Brain microvascular endothelial cell (primary cell): ENCODE measurements around the gene STAG3.

Experiments
- DNase-seq: peaks from one replicate; pipeline ENCODE4 v3.0.0-alpha.2; 2020
- H3K27ac ChIP-seq: fragments of 250-450 bp; sonication (Bioruptor Pico); 2 replicates; pipeline ENCODE4 v1.5.1; 2020; ENCODE audit warnings: mild to moderate bottlenecking, moderate library complexity
- H3K27me3 ChIP-seq: fragments of 250-450 bp; sonication (Bioruptor Pico); replicated peaks from 2 replicates; pipeline ENCODE4 v1.5.1; 2020; ENCODE audit warnings: mild to moderate bottlenecking
- H3K36me3 ChIP-seq: fragments of 250-450 bp; sonication (Bioruptor Pico); replicated peaks from 2 replicates; pipeline ENCODE4 v1.5.1; 2020; ENCODE audit warnings: mild to moderate bottlenecking
- H3K4me3 ChIP-seq: 2 replicates; pipeline ENCODE4 v1.5.1; 2011; ENCODE audit warnings: low read depth, mild to moderate bottlenecking, control low read depth, low read length, moderate library complexity
- in situ Hi-C: cut with HindIII; loops from 2 replicates; pipeline ENCODE4 v1.10.0; 2017; ENCODE audit warnings: low sequenced_read_pairs, low pct_ligation_motif_present
- TF ChIP-seq, protein P1 (sequence below): IDR thresholded peaks from 2 replicates; pipeline ENCODE4 v1.5.1; 2011; ENCODE audit warnings: low read depth, mild to moderate bottlenecking, moderate library complexity, low read length, control low read depth, inconsistent platforms; ENCODE audit errors: missing control alignments

Gene STAG3

DNA sequence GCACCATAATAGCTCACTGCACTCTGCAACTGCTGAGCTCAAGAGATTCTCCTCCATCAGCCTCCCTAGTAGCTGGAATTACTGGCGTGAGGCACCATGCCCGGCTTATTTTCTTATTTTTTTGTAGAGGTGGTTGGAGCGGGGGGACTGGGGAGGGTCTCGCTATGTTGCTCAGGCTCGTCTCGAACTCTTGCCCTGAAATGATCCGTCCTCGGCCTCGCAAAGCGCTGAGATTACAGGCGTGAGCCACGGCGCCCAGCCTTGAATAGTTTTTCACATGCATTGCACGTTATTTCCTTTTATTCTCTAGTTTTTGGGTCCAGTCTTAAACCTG, 29.5 kb upstream of the STAG3 start:
- Histone ChIP-seq H3K4me3 (peak overlapping the region; percentile 40), H3K27ac (no peak overlapping the region), H3K27me3 (no peaks in the 10 kb centered on the region), H3K36me3 (peaks cover 1% of the 10 kb centered on the region)
- no peak for DNase-seq
- in situ Hi-C loops, result no loop called here
- TF ChIP-seq, protein P1, sequence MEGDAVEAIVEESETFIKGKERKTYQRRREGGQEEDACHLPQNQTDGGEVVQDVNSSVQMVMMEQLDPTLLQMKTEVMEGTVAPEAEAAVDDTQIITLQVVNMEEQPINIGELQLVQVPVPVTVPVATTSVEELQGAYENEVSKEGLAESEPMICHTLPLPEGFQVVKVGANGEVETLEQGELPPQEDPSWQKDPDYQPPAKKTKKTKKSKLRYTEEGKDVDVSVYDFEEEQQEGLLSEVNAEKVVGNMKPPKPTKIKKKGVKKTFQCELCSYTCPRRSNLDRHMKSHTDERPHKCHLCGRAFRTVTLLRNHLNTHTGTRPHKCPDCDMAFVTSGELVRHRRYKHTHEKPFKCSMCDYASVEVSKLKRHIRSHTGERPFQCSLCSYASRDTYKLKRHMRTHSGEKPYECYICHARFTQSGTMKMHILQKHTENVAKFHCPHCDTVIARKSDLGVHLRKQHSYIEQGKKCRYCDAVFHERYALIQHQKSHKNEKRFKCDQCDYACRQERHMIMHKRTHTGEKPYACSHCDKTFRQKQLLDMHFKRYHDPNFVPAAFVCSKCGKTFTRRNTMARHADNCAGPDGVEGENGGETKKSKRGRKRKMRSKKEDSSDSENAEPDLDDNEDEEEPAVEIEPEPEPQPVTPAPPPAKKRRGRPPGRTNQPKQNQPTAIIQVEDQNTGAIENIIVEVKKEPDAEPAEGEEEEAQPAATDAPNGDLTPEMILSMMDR, result no peak

DNA sequence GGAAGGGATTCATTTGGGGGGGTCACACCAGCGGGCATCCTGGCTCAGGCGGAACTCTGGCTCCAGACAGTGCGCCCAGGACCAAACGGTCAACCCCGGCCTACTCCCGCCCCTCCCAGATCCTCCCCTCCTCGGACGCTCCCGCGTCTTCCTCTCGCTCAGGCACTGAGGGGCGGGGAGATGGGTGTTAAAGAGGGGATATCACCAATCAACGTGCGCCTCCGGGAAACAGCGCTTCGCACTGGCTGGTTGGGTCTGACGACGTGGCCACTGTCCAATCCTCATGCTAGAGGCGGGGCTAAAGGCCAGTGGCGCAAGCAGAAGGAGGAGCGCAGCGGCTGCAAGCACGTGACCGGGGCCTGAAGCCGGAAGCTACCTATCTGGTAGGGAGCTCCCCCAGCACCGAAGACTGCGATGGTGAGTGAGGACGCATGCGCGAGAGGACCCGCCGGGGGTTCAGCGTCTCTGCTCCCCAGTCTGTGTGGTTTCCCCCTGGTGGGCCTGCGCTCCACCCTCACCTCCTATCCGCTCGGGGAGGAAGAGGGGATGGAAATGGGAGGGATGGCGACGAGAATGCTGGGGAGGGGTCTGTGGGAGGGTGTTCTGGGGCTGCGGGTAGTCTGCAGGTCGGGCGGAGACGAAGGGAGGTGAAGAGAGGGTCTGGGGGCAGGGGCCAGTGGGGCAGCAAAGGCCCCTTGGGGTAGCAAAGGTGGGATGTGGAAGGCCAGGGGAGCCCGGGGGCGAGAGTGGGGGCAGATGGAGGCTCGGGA, 29.0 kb upstream of the STAG3 start, which contains the start of gene LAMTOR4:
Gene LAMTOR4 (plus strand): TSS at position 360 of the 770 bp plus-strand sequence. CDS start 55 bp downstream, at position 415.
- TF ChIP-seq, protein P1, result no peak
- in situ Hi-C loops, result no loop called here
- peak; percentile 99 for DNase-seq
- Histone ChIP-seq H3K27me3 (no peaks in the 10 kb centered on the region), H3K27ac (peak within 1 kb of the TSS; percentile 34), H3K36me3 (peaks cover 7% of the 10 kb centered on the region), H3K4me3 (peak within 1 kb of the TSS; percentile 98)

DNA sequence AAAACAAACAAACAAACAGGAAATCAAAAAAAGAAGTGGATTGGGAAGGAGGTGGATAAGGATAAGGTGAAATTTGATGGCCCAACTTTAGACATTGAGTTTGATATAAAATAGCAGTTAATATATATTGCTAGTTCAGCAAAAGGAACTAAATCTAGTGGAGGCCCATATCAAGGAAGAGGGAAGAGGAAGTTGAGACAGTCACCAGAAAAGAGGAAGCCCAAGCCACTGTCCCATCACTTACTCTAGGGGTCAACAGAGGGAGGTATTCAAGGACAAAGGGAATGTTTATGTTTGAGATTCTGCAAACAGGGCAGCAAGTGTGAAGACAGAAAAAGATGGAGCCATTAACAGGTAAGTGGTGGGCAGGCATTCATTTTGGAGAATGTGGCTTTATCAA, 25.3 kb upstream of the STAG3 start:
- H3K27ac ChIP-seq, result no peak overlapping the region
- in situ Hi-C loops, result no loop called here

DNA sequence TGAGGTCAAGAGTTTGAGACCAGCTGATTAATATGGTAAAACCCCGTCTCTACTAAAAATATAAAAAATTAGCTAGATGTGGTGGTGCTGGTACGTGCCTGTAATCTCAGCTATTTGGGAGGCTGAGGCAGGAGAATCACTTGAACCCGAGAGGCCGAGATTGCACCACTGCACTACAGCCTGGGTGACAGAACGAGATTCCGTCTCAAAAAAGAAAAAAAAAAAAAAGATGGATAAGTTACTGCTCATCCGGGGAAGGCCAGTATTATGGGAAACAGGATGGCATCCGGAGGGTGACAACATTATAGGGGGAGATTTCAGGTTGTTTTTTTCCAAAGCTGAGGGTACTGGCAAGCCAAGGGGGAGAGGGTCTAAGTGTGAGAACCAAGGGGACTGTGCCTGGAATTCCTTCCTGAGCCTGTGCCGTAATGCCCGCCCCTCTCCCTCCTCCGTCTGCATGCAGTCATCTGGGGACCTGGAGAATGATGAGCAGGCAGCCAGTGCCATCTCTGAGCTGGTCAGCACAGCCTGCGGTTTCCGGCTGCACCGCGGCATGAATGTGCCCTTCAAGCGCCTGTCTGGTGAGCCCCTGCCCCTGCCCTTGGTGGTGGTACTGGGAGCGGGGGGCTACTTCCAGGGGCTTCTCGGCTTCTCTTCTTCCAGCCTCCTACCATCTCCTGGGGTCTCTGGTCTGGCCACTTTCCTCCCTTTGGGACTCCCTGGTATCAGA, 24.6 kb upstream of the STAG3 start:
- TF ChIP-seq, protein P1, result no peak
- peaks cover 39% of the 10 kb centered on the region for H3K36me3 ChIP-seq
- DNase-seq, result no peak
- H3K27ac ChIP-seq, result no peak overlapping the region
- in situ Hi-C loops, result no loop called here
- H3K4me3 ChIP-seq, result no peak overlapping the region
- H3K27me3 ChIP-seq, result no peaks in the 10 kb centered on the region

More for the DNA sequence above, 25.3 kb upstream of the STAG3 start:
- TF ChIP-seq, protein P1, result no peak
- no peaks in the 10 kb centered on the region for H3K27me3 ChIP-seq
- H3K36me3 ChIP-seq, result peaks cover 39% of the 10 kb centered on the region
- H3K4me3 ChIP-seq, result no peak overlapping the region
- no peak for DNase-seq

DNA sequence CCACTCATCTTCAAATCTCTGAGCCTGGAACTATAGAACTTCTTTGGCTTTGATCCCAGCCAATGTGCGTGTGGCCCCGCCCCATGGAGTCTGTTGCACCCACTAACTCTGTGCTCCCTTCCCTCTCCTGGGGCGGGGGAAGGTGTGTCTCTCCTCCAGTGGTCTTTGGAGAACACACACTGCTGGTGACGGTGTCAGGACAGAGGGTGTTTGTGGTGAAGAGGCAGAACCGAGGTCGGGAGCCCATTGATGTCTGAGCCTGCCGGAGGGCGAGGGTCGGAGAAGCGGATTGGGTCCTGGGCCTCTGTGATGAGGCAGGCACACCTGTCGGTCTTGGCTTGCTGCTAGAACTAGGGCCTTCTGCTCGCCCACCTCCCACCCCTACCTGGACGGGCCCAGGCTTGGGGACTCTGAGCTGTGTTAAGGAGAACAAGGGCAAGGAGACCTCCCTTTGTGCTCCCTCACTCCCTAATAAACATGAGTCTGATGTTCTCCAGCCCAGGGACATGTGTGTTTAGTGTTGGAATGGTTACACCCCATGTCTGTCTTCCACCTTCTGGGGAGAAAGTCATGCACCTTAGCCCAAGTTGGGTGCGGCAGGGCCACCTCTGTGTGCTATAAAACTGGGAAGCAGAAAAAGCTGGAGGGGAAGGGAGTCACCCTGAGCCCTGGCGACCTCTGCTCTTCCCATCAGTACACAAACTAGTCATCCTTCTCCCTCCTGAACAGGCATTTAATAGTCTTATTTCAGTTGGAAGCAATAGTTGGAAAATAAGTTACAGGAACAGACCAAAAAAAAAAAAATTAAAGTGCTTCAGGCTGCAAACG, 23.8 kb upstream of the STAG3 start:
- in situ Hi-C loops, result no loop called here
- peaks cover 39% of the 10 kb centered on the region for H3K36me3 ChIP-seq

More for the DNA sequence above, 23.8 kb upstream of the STAG3 start:
- TF ChIP-seq, protein P1, result no peak
- Histone ChIP-seq H3K4me3 (no peak overlapping the region), H3K27ac (no peak overlapping the region), H3K27me3 (no peaks in the 10 kb centered on the region)
- no peak for DNase-seq
